GM06990 (cell line): Measurements from ENCODE around the gene ARPP21.

Source experiments
- DNase-seq: peaks from one replicate; pipeline ENCODE4 v3.0.0-alpha.2; 2011; ENCODE audit not compliant: insufficient read length; ENCODE audit errors: extremely low read depth
- H3K27me3 ChIP-seq: replicated peaks from 2 replicates; pipeline ENCODE4 v1.6.0; 2011; ENCODE audit warnings: low read length; ENCODE audit not compliant: control insufficient read depth, insufficient read depth
- H3K36me3 ChIP-seq: 2 replicates; pipeline ENCODE4 v1.5.1; 2011; ENCODE audit warnings: low read length; ENCODE audit not compliant: control insufficient read depth, insufficient read depth
- H3K4me3 ChIP-seq: replicated peaks from 2 replicates; pipeline ENCODE4 v1.5.1; 2011; ENCODE audit warnings: low read depth, mild to moderate bottlenecking, control low read depth, low read length
- CTCF ChIP-seq: IDR thresholded peaks from 2 replicates; pipeline ENCODE4 v1.5.1; 2011; ENCODE audit warnings: low read length, control low read depth, mild to moderate bottlenecking, inconsistent platforms; ENCODE audit not compliant: insufficient read depth, poor library complexity, severe bottlenecking

Gene ARPP21

GRCh38 chr3:35733341-35733740 is 94.0 kb downstream of the ARPP21 start:
- H3K27me3 ChIP-seq = no peaks in the 10 kb centered on the region
- H3K4me3 ChIP-seq = no peak overlapping the region
- no peaks in the 10 kb centered on the region for H3K36me3 ChIP-seq
- no peak for DNase-seq
- TF ChIP-seq CTCF = no peak

- Histone ChIP-seq H3K27me3 (no peaks in the 10 kb centered on the region), H3K36me3 (no peaks in the 10 kb centered on the region), H3K4me3 (no peak overlapping the region)
- TF ChIP-seq CTCF = no peak
- DNase-seq = no peak
Observed at GRCh38 chr3:35733864-35734263, 94.5 kb downstream of the ARPP21 start.

- Histone ChIP-seq H3K27me3 (no peaks in the 10 kb centered on the region), H3K4me3 (no peak overlapping the region), H3K36me3 (no peaks in the 10 kb centered on the region)
- TF ChIP-seq CTCF = no peak
- no peak for DNase-seq
Observed at GRCh38 chr3:35737080-35737479, 97.8 kb downstream of the ARPP21 start.

- H3K36me3 ChIP-seq = no peaks in the 10 kb centered on the region
- no peak overlapping the region for H3K4me3 ChIP-seq
- no peaks in the 10 kb centered on the region for H3K27me3 ChIP-seq
- no peak for TF ChIP-seq CTCF
- DNase-seq = no peak
Observed at GRCh38 chr3:35737527-35737926, 98.2 kb downstream of the ARPP21 start.

GRCh38 chr3:35737934-35738706 is 98.8 kb downstream of the ARPP21 start:
- H3K36me3 ChIP-seq = no peaks in the 10 kb centered on the region
- DNase-seq = no peak
- H3K4me3 ChIP-seq = no peak overlapping the region
- H3K27me3 ChIP-seq = no peaks in the 10 kb centered on the region
- TF ChIP-seq CTCF = no peak

- no peaks in the 10 kb centered on the region for H3K27me3 ChIP-seq
- no peak for TF ChIP-seq CTCF
- no peak overlapping the region for H3K4me3 ChIP-seq
- DNase-seq = no peak
- H3K36me3 ChIP-seq = no peaks in the 10 kb centered on the region
Observed at GRCh38 chr3:35739181-35739809, 100.0 kb downstream of the ARPP21 start.
